HepG2 (cell line): Measurements from ENCODE around the gene RARG. TPM values are rescaled to one million over a fixed set of nuclear protein-coding genes. Genes with fewer than 3 reads are reported as not detected.
A peak's percentile ranks its signal among the peaks of the same experiment; 100 is the strongest.

Experiments
- CAMTA2 ChIP-seq: sonication (generic); formaldehyde crosslinking; IDR thresholded peaks from 2 replicates; pipeline ENCODE4 v1.4.0; 2020; ENCODE audit warnings: mild to moderate bottlenecking, missing genetic modification reagents, borderline replicate concordance
- HMG20B ChIP-seq: conservative IDR thresholded peaks from 2 replicates; pipeline ENCODE4 v1.6.1; 2016; ENCODE audit warnings: missing genetic modification reagents, missing compliant biosample characterization
- MED13 ChIP-seq: sonication (generic); formaldehyde crosslinking; IDR thresholded peaks from 2 replicates; pipeline ENCODE4 v1.5.0; 2020; ENCODE audit warnings: missing genetic modification reagents
- NCOA5 ChIP-seq: sonication (generic); formaldehyde crosslinking; IDR thresholded peaks from 2 replicates; pipeline ENCODE4 v1.4.0; 2020; ENCODE audit warnings: missing genetic modification reagents
- PAX8 ChIP-seq: sonication (generic); formaldehyde crosslinking; IDR thresholded peaks from 2 replicates; pipeline ENCODE4 v1.8.0; 2022; ENCODE audit warnings: mild to moderate bottlenecking, missing genetic modification reagents, borderline replicate concordance
- REXO4 ChIP-seq: sonication (generic); formaldehyde crosslinking; IDR thresholded peaks from 2 replicates; pipeline ENCODE4 v1.8.0; 2022; ENCODE audit warnings: missing genetic modification reagents, mild to moderate bottlenecking, borderline replicate concordance
- SP140L ChIP-seq: sonication (generic); formaldehyde crosslinking; IDR thresholded peaks from 2 replicates; pipeline ENCODE4 v1.4.0; 2020; ENCODE audit warnings: missing genetic modification reagents, borderline replicate concordance
- SPEN ChIP-seq: sonication (generic); formaldehyde crosslinking; IDR thresholded peaks from 2 replicates; pipeline ENCODE4 v1.5.1; 2020; ENCODE audit warnings: low read depth, mild to moderate bottlenecking, missing genetic modification reagents
- STAG1 ChIP-seq: sonication (generic); formaldehyde crosslinking; IDR thresholded peaks from 2 replicates; pipeline ENCODE4 v1.4.0; 2020; ENCODE audit warnings: missing genetic modification reagents
- TAF1 ChIP-seq: sonication (generic); formaldehyde crosslinking; IDR thresholded peaks from 2 replicates; pipeline ENCODE4 v1.4.0; 2020; ENCODE audit warnings: missing genetic modification reagents
- TAF15 ChIP-seq: fragments of 200-400 bp; formaldehyde crosslinking; IDR thresholded peaks from one replicate; pipeline ENCODE4 v1.6.1; 2018; ENCODE audit warnings: mild to moderate bottlenecking, low read depth, low read length; ENCODE audit not compliant: poor library complexity, severe bottlenecking
- TCF12 ChIP-seq, 2 experiments: fragments of 450-650 bp in 1 of 2; sonication (generic) in 1 of 2; formaldehyde crosslinking in 1 of 2; IDR thresholded peaks; 2 replicates each; pipeline versions ENCODE4 v1.6.1 to v1.8.0; 2017 to 2022; ENCODE audit warnings: antibody characterized with exemption in 1 of 2, mild to moderate bottlenecking in 1 of 2, missing genetic modification reagents in 1 of 2, moderate library complexity in 1 of 2
- ZFAT ChIP-seq: sonication (generic); formaldehyde crosslinking; conservative IDR thresholded peaks from 2 replicates; pipeline ENCODE4 v1.8.1; 2023; ENCODE audit warnings: missing genetic modification reagents, inconsistent platforms
- ZNF138 ChIP-seq: sonication (generic); formaldehyde crosslinking; IDR thresholded peaks from 2 replicates; pipeline ENCODE4 v1.5.0; 2020; ENCODE audit warnings: mild to moderate bottlenecking, low read depth, missing genetic modification reagents
- ZNF296 ChIP-seq: sonication (generic); formaldehyde crosslinking; conservative IDR thresholded peaks from 2 replicates; pipeline ENCODE4 v1.5.0; 2020; ENCODE audit warnings: mild to moderate bottlenecking, missing genetic modification reagents
- ZNF557 ChIP-seq: sonication (generic); formaldehyde crosslinking; IDR thresholded peaks from 2 replicates; pipeline ENCODE4 v1.4.0; 2020; ENCODE audit warnings: missing genetic modification reagents
- ZNF598 ChIP-seq: sonication (generic); formaldehyde crosslinking; IDR thresholded peaks from 2 replicates; pipeline ENCODE4 v1.5.1; 2020; ENCODE audit warnings: mild to moderate bottlenecking, missing genetic modification reagents, borderline replicate concordance
- ZNF772 ChIP-seq: sonication (generic); formaldehyde crosslinking; IDR thresholded peaks from 2 replicates; pipeline ENCODE4 v1.5.0; 2020; ENCODE audit warnings: mild to moderate bottlenecking, missing genetic modification reagents
- ZZZ3 ChIP-seq: sonication (generic); formaldehyde crosslinking; IDR thresholded peaks from 2 replicates; pipeline ENCODE4 v1.4.0; 2020; ENCODE audit warnings: missing genetic modification reagents, mild to moderate bottlenecking, borderline replicate concordance
- polyA plus RNA-seq, 8 experiments: library from polyadenylated mRNA; depleted of rRNA in 3 of 8; stranded (reverse) in 7 of 8; unstranded in 1 of 8; fragments of >200 nt; fragmentation: Illumina TruSeq in 4 of 8; extraction: Trizol in 4 of 8; gene quantifications; 2 replicates each; pipeline versions ENCODE4 v1.2.1 to v1.2.3, GENCODE V29; 2011 to 2016; ENCODE audit warnings: low read depth in 4 of 8, missing spikeins in 1 of 8, mixed read lengths in 1 of 8; ENCODE audit not compliant: insufficient read depth in 1 of 8
- total RNA-seq, 5 experiments: library from RNA; depleted of rRNA; stranded (reverse); fragments of >200 nt; fragmentation: Illumina TruSeq; extraction: Trizol; gene quantifications; 2 replicates each; pipeline ENCODE4 v1.2.3, GENCODE V29; 2016; ENCODE audit warnings: low read depth in 1 of 5
- TF ChIP-seq, protein P1 (sequence below): sonication (generic); formaldehyde crosslinking; IDR thresholded peaks from 2 replicates; pipeline ENCODE4 v1.5.1; 2020; ENCODE audit warnings: mild to moderate bottlenecking, missing genetic modification reagents, borderline replicate concordance
- TF ChIP-seq, protein P2 (sequence below): IDR thresholded peaks from 2 replicates; pipeline ENCODE4 v1.6.1; 2016; ENCODE audit warnings: control low read depth
- TF ChIP-seq, protein P3 (sequence below): sonication (generic); formaldehyde crosslinking; IDR thresholded peaks from 2 replicates; pipeline ENCODE4 v1.8.0; 2022; ENCODE audit warnings: mild to moderate bottlenecking, missing genetic modification reagents, borderline replicate concordance

RARG gene
- total and polyA plus RNA-seq, 2 of the 13 experiments (the other 11 are each of a cell fraction or from before 2014, with no cell fraction given), result 0.77 to 1.5 TPM

DNA sequence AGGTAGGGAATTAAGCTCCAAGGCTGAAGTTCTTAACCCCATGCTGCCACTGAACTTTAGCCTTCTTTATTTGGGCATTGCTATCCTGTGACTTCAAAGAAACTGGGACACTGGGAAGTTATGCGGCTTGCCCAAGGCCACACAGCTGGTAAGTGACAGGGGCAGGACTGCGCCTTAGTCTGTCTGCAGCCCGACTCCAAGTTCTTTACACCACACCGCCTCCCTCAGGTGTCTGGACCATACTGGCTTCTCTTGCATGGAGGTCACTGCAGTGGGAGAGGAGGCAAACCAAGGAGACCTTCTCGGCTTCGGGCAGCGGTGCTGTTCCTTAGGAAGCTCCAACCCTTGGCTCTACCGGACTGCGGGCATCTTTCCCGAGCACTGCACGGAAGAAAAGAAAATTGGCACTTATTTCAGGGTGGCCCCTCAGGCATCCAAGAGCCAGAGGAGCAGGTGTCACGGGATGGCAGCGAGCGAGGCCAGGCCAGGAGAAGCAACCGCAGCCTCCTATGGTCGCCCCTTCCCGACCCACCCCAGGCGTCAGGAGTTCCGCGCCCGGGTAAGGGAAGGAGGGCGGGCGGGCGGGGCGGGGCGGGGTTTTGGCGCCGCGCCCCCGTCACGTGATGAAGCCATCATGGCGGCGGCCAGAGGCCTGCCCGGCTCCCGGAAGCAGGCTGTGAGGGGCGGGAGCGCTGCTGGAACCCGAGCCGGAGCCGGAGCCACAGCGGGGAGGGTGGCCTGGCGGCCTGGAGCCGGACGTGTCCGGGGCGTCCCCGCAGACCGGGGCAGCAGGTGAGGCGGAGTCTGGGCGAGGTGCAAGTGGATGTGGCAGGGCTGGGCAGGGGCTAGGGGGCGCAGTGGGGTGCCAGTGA lies 19.7 kb upstream of the RARG start (continued):
- TF ChIP-seq, protein P1, sequence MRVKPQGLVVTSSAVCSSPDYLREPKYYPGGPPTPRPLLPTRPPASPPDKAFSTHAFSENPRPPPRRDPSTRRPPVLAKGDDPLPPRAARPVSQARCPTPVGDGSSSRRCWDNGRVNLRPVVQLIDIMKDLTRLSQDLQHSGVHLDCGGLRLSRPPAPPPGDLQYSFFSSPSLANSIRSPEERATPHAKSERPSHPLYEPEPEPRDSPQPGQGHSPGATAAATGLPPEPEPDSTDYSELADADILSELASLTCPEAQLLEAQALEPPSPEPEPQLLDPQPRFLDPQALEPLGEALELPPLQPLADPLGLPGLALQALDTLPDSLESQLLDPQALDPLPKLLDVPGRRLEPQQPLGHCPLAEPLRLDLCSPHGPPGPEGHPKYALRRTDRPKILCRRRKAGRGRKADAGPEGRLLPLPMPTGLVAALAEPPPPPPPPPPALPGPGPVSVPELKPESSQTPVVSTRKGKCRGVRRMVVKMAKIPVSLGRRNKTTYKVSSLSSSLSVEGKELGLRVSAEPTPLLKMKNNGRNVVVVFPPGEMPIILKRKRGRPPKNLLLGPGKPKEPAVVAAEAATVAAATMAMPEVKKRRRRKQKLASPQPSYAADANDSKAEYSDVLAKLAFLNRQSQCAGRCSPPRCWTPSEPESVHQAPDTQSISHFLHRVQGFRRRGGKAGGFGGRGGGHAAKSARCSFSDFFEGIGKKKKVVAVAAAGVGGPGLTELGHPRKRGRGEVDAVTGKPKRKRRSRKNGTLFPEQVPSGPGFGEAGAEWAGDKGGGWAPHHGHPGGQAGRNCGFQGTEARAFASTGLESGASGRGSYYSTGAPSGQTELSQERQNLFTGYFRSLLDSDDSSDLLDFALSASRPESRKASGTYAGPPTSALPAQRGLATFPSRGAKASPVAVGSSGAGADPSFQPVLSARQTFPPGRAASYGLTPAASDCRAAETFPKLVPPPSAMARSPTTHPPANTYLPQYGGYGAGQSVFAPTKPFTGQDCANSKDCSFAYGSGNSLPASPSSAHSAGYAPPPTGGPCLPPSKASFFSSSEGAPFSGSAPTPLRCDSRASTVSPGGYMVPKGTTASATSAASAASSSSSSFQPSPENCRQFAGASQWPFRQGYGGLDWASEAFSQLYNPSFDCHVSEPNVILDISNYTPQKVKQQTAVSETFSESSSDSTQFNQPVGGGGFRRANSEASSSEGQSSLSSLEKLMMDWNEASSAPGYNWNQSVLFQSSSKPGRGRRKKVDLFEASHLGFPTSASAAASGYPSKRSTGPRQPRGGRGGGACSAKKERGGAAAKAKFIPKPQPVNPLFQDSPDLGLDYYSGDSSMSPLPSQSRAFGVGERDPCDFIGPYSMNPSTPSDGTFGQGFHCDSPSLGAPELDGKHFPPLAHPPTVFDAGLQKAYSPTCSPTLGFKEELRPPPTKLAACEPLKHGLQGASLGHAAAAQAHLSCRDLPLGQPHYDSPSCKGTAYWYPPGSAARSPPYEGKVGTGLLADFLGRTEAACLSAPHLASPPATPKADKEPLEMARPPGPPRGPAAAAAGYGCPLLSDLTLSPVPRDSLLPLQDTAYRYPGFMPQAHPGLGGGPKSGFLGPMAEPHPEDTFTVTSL (CRISPR knock-in tag), result no peak
- TF ChIP-seq ZNF557 (CRISPR knock-in tag) (no peak), STAG1 (CRISPR knock-in tag) (peak; percentile 60), ZNF772 (CRISPR knock-in tag) (no peak), SPEN (CRISPR knock-in tag) (peak; percentile 60; the same call in 1 of the 2 replicates), ZNF138 (no peak), ZZZ3 (no peak), CAMTA2 (CRISPR knock-in tag) (no peak), MED13 (CRISPR knock-in tag) (0 out of 2 replicates have a peak, but pooled peaks have one; percentile 59), ZFAT (no peak), ZNF296 (CRISPR knock-in tag) (no peak), NCOA5 (CRISPR knock-in tag) (no peak), REXO4 (no peak), ZNF598 (CRISPR knock-in tag) (0 out of 2 replicates have a peak, but pooled peaks have one; percentile 23), TAF1 (CRISPR knock-in tag) (peak; percentile 86), TCF12 (IDR thresholded peaks at IDR 0.05) (no peak), TCF12 (CRISPR knock-in tag; IDR thresholded peaks at IDR 0.05) (no peak), PAX8 (no peak), SP140L (CRISPR knock-in tag) (no peak), HMG20B (CRISPR knock-in tag) (no peak), TAF15 (peak; percentile 32)
- TF ChIP-seq, protein P2, sequence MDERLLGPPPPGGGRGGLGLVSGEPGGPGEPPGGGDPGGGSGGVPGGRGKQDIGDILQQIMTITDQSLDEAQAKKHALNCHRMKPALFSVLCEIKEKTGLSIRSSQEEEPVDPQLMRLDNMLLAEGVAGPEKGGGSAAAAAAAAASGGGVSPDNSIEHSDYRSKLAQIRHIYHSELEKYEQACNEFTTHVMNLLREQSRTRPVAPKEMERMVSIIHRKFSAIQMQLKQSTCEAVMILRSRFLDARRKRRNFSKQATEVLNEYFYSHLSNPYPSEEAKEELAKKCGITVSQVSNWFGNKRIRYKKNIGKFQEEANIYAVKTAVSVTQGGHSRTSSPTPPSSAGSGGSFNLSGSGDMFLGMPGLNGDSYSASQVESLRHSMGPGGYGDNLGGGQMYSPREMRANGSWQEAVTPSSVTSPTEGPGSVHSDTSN, result no peak
- TF ChIP-seq, protein P3, sequence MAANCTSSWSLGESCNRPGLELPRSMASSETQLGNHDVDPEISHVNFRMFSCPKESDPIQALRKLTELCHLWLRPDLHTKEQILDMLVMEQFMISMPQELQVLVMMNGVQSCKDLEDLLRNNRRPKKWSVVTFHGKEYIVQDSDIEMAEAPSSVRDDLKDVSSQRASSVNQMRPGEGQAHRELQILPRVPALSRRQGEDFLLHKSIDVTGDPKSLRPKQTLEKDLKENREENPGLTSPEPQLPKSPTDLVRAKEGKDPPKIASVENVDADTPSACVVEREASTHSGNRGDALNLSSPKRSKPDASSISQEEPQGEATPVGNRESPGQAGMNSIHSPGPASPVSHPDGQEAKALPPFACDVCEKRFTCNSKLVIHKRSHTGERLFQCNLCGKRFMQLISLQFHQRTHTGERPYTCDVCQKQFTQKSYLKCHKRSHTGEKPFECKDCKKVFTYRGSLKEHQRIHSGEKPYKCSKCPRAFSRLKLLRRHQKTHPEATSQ (CRISPR knock-in tag), result no peak
